ENCODE data around the gene GRIPAP1.

Gene GRIPAP1

GRCh38 chrX:48958635-48959094 lies 43.4 kb downstream of the GRIPAP1 start:
- DNase-seq (ENCODE audit: low read depth): no peak

DNA sequence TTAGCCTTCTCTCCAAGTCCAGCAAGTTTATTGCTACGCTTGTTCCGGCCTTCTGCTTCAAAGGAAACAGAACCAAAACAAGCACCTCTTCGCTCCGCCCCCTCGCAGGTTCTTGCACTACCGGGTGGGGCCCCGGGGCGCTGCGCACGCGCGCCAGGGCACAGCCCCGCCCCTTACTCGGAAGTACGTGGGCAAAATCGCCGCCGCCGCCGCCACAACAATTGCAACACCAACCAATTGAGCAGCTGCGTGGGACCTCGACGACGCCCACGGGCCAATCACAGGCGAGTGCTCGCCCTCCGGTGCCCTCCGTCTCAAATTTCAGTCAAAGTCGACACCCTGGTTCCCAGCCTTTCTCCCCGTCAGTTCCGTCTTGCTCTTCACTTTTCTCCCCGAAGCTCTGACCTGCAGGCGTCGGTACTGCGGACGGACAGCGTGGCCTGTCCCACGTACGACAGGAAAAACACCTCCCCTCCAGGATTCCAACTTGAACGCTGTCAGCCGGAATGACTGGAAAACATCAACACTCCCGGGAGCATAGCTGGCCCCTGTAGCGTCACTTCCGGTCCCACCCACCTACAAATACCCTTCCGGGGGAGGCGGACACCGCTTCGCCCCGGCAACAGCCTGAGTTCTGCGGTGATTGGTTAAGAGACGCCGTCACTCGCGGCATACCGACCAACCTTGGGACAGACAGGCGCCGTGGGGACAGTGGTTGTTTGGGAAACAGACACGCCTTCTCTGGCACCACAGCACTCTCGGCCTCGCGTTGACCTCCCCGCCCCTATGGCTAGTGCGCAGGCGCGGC lies 44.0 kb downstream of the GRIPAP1 start:
- peak; percentile 94 for DNase-seq (ENCODE audit: low read depth)

DNA sequence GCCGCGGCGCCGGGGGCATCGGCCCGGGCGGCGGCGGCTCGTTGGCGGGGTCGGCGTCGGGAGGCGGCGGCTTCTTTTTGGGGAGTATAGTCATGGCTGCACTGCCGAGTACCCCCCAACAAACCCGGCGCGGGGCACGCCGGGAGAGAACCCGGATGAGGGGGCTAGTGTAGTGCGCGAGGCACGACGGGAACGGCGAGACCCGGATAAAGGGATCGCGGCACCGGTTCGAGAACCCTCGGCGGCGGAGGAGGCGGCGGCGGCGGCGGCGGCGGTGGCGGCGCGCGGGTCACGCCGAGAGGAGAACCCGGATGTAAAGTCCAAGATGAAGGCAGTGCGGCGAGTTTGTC lies 44.6 kb downstream of the GRIPAP1 start, which contains the start of gene OTUD5:
Gene OTUD5, minus strand, starts transcription at position 131 of the 350 bp plus-strand sequence. Its CDS starts 37 bp downstream, at position 94.
- DNase-seq (ENCODE audit: low read depth): peak; percentile 68

- peak; percentile 55 for DNase-seq (ENCODE audit: low read depth)
Measured at GRCh38 chrX:48956728-48957414, 45.2 kb downstream of the GRIPAP1 start.

- no peak for DNase-seq (ENCODE audit: low read depth)
Measured at GRCh38 chrX:48948589-48948988, 53.5 kb downstream of the GRIPAP1 start.

DNA sequence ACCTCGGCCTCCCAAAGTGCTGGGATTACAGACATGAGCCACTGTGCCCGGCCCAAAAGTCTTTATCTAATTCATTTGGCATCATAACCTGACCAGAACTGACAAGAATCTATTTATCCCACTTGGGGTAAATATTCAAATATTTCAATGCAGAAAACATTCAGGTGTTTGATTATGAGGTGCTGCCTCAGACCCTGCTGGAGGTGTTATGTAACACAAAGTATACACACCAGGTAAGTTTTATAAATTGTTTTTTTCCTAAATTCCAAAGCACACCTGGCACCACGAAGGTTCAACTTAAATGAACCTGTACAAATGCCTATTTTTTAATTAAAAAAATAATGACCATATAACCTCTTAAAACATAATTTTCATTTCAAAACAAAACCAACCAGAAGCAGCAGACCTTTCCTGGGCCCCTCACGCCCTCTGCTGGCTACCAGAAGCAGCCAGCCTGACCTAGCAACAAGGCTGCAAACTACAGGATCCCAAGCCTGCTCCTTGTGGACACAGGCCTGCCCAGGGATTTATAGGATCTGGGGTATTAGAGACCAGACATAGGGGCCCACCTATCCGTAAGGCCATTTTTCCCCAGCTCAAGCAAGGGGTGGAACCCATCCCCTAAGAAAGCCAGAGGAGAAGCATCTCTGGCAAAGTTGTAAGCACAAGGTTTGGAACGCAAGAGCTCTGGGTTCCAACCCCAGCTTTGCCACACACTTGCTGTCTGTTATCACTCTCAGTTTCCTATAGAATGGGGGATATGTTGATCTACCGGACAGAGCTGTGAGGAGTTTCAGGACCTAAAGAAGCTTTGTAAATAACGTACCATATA lies 56.3 kb downstream of the GRIPAP1 start:
- peak; percentile 30 for DNase-seq (ENCODE audit: low read depth)

DNA sequence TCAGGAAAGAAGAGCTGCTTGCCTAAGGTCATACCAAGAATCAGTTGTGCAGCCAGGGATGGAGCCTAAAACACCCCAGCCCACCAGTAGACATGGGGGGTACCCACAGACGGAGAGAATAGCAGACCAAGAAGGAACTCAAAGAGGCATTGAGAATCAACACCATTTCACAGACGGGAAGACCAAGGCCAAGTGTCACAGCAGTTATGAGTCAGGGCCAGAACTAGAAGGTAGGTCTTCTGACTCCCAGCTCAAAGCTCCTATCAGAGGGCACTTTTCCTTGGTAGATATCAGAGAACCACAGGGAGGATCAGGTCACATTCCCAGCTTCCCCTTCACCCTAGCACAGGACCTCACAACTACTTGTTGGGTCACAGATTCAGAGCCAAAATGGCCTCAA lies 59.2 kb downstream of the GRIPAP1 start:
- DNase-seq (ENCODE audit: low read depth): no peak

- no peak for DNase-seq (ENCODE audit: low read depth)
Measured at GRCh38 chrX:48940404-48940955, 61.6 kb downstream of the GRIPAP1 start.

- DNase-seq (ENCODE audit: low read depth): no peak
Measured at GRCh38 chrX:48939524-48940228, 62.4 kb downstream of the GRIPAP1 start.

- DNase-seq (ENCODE audit: low read depth): peak; percentile 68
Measured at GRCh38 chrX:48938721-48939425, 63.2 kb downstream of the GRIPAP1 start.

- DNase-seq (ENCODE audit: low read depth): peak; percentile 86
Measured at GRCh38 chrX:48937054-48937907, 64.8 kb downstream of the GRIPAP1 start.

DNA sequence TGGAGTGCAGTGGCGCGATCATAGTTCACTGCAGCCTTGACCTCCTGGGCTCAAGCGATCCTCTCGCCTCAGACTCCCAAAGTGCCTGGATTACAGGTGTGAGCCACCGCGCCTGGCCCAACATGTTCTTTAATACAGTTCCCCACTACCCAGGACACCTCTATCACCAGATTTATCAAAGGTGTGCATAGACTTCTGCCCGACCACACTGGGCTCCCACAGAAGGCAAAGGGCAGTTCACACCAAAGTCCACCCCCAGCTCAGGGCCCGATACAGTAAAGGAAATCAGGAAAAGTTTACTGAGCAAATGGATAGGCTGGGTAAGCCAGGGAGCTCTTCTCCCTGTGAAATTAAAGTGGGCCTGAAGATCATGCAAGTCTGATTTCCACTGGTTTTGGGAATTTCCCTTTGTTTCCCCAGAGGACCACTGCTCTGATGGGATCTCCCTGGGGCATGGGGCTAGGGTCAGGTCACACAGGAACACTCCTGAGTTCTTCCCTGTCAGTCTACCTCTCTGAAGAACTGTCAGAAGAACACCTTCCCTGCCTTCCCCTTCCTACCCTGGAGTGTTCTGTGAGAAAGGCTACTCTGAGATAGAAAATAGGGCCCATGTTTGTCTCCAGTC lies 65.5 kb downstream of the GRIPAP1 start:
- no peak for DNase-seq (ENCODE audit: low read depth)

- no peak for DNase-seq (ENCODE audit: low read depth)
Measured at GRCh38 chrX:48935301-48935670, 66.8 kb downstream of the GRIPAP1 start.

DNA sequence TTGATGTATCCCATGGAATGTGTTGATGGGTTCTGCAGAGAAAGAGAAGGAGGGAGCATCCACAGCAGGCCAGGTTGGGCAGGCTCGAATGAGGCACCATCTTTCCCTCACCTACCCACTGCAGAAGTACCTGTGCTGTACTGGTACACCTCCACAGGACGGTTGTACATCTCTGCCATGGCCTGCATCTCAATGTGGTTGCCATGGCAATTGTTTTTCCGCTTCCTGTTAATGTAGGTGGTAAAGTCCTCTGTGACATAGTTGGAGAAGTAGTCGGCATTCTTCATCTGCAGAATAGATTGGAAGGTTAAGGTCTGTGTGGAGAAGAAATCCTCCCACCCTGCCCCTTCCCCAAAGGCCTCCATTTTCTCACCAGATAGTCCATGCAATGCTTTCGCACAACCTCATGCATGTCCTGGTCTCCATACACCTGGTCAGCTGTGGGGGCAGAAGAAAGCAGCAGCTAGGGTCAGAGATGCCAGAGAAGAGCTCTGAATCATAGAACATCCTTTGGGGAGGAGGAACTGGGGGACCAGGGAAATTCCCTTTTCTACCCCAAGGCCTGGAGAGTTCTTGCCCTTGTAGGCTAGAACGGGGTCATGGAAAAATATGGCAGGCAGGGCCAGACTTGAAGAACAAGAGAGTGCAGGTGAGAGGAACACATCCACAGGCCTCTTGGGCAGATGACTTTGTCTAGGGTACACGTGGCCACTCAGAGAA lies 67.3 kb downstream of the GRIPAP1 start:
- peak; percentile 49 for DNase-seq (ENCODE audit: low read depth)

DNA sequence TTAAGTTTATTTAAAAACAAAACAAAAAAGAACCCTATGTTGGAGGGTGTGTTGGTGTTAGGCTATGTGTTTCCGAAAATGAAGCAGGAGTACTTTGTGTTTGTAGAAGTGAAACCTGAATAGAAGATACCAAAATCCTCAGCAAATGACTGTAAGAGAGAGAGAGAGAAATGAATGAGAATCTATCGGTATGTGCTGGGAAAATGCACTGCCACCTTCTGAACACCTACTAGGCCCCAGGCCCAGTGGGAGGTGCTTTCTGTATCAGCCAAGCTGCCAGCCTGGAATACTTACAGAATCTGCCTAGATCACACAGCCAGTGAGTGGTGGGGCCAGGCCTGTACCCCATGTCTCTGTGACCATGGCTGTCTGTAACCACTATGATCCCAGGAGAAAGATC lies 68.3 kb downstream of the GRIPAP1 start:
- no peak for DNase-seq (ENCODE audit: low read depth)

DNA sequence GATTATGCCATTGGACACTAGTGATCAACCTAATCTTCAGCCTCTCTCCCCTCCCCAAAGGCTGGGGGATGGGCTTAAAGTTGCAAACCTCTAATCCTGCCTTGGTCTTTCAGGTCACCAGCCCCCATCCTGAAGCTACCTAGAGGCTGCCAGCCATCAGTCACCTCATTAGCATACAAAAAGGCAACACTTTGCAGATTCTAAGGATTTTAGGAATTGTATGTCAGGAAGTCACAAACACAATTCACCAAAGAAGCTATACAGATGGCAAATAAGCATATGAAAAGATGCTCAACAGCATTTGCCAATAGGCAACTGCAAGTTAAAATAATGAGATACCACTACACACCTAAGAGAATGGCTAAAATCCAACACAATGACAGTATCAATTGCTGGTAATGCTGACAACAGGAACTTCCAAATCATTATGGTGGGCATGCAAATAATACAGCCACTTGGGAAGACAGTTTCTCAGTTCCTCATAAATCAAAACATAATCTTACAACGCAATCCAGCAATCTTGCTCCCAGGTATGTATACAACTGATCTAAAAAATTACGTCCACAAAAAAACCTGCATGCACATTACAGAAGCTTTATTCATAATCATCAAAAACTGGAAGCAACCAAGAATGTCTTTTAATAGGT lies 74.2 kb downstream of the GRIPAP1 start:
- no peak for DNase-seq (ENCODE audit: low read depth)

DNA sequence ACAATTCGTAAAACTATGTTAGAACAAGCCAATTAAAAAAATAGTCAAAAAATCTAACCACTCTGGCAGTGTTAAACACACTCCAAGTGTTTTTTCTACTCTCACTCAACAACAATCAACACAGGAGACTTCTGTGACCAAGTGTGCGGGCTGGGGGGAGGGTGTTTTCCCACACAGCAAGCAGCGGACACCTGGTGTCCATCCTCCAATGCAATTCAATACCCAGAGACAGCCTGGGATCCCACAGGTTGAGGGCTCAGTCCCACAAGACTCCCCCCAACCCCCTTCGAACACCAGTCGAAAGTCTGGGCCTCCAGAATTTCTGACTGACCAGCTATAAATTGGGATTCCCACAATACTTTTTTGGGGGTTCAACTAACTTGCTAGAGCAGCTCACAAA lies 74.9 kb downstream of the GRIPAP1 start:
- DNase-seq (ENCODE audit: low read depth): no peak

DNA sequence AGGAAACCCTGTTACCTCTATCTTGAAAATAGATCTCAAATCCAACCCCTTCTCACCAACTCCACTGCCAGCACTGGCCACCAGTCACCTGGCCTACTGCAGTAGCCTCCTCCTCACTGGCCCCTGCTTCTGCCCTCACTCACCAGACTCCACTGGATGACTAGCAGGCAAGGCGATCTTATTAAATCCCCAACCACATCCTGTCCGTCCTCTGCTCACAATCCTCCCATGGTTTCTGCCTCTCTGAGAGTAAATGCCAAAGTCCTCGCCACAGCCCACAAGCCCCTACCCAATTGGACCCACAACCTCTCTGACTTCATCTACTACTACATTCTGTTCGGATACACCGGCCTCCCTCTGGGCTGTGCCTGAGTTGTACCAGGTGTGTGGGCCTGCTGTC lies 77.8 kb downstream of the GRIPAP1 start:
- DNase-seq (ENCODE audit: low read depth): no peak
